ENCODE data around the gene ITIH5. TPM values are rescaled to one million over a fixed set of nuclear protein-coding genes. Genes with fewer than 3 reads are reported as not detected.

Gene ITIH5
- total and polyA plus RNA-seq, 2 of the 13 experiments (the other 11 are each of a cell fraction or from before 2014, with no cell fraction given) = 4.7 to 8.9 TPM

DNA sequence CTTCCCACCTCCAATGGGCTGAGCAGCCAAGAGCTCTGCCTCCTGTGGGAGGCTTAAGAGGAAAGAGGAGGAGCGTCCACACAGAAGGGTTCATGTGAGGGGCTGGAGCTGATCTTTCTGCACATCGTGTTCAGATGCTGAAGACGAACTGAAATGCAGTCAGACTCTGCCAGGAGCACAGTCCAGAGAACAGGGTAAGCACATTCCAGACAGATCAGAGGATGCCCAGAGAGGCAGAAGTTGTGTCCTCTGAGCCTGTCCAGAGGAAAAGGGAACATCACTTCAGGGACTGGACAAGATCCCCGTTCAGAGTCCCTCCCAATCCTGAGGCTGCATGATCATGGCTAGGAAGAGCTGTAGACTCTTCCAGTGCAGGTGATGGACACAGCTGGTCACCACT lies 72.9 kb downstream of the ITIH5 start:
- in situ Hi-C loops (cut with HindIII; ENCODE audit: extremely low pct_ligation_motif_present, low pct_unique_long_range_greater_than_20kb) (loop anchor here (5.0 kb wide), 1 partner anchor 47 kb away; no protein-coding TSS in a partner anchor), intact Hi-C loops (cut with micrococcal nuclease; ENCODE audit: unreplicated experiment) (no loop called here)
- DNase-seq (ENCODE audit: low spot score) (no peak), ATAC-seq (no peak), FAIRE-seq (no peak)
- no TSS peak for BruUV-seq (replicated peaks)
- POLR2A ChIA-PET = no interaction called here
- no peak overlapping the region for H3K4me2 ChIP-seq (ENCODE audit: low read depth, low read length)
- no peak overlapping the region for H3K9ac ChIP-seq (ENCODE audit: insufficient read depth, low read depth, low read length)
- no peak overlapping the region for H3K27ac ChIP-seq (ENCODE audit: extremely low read length, insufficient read depth, low read length)
- no peaks in the 10 kb centered on the region for H3K36me3 ChIP-seq (replicated peaks in 1 of 2; ENCODE audit: control insufficient read depth in 1 of 2, insufficient read depth in 2 of 2, low read length in 2 of 2)
- H2AFZ ChIP-seq (ENCODE audit: low read length) = no peak overlapping the region
- WGBS (ENCODE audit: low lambda C conversion rate) = 87% methylated on average over 3 of the region's 4 CpGs
- CTCF ChIA-PET (ENCODE audit: low intra/inter-chr PET ratio, low total read pairs) = no interaction called here
- H4K20me1 ChIP-seq (ENCODE audit: insufficient read depth, low read length) = no peaks in the 10 kb centered on the region
- no peaks in the 10 kb centered on the region for H3K27me3 ChIP-seq (ENCODE audit: control insufficient read depth in 1 of 2, insufficient read depth in 2 of 2, low read length in 2 of 2)
- H3K9me3 ChIP-seq (ENCODE audit: low read length) = no peaks in the 10 kb centered on the region
- no peak overlapping the region for H3K4me3 ChIP-seq (replicated peaks in 1 of 3; ENCODE audit: insufficient read depth in 1 of 3, low read depth in 2 of 3, low read length in 3 of 3)
- no peaks in the 10 kb centered on the region for H3K4me1 ChIP-seq (ENCODE audit: insufficient read depth, low read length)
- H3K79me2 ChIP-seq (ENCODE audit: insufficient read depth, low read length) = no peaks in the 10 kb centered on the region
- no peak for TF ChIP-seq DPF2 (CRISPR knock-in tag; IDR thresholded peaks at IDR 0.05; ENCODE audit: borderline replicate concordance, low read depth)
- TF ChIP-seq NFE2 (CRISPR knock-in tag; IDR thresholded peaks at IDR 0.05) = no peak
- TF ChIP-seq, protein P1, sequence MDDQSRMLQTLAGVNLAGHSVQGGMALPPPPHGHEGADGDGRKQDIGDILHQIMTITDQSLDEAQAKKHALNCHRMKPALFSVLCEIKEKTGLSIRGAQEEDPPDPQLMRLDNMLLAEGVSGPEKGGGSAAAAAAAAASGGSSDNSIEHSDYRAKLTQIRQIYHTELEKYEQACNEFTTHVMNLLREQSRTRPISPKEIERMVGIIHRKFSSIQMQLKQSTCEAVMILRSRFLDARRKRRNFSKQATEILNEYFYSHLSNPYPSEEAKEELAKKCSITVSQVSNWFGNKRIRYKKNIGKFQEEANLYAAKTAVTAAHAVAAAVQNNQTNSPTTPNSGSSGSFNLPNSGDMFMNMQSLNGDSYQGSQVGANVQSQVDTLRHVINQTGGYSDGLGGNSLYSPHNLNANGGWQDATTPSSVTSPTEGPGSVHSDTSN (CRISPR knock-in tag; IDR thresholded peaks at IDR 0.05; ENCODE audit: borderline replicate concordance) = no peak
- TF ChIP-seq ZMYM4 (CRISPR knock-in tag; IDR thresholded peaks at IDR 0.05) = no peak
- TF ChIP-seq ZNF550 (CRISPR knock-in tag; IDR thresholded peaks at IDR 0.05; ENCODE audit: borderline replicate concordance) = no peak
- TF ChIP-seq RNF2 (conservative IDR thresholded peaks at IDR 0.05; ENCODE audit: low read depth) = no peak
- TF ChIP-seq ZNF839 (CRISPR knock-in tag; IDR thresholded peaks at IDR 0.05; ENCODE audit: borderline replicate concordance) = no peak
- TF ChIP-seq SMARCC2 (IDR thresholded peaks at IDR 0.05) = no peak
- TF ChIP-seq, protein P2, sequence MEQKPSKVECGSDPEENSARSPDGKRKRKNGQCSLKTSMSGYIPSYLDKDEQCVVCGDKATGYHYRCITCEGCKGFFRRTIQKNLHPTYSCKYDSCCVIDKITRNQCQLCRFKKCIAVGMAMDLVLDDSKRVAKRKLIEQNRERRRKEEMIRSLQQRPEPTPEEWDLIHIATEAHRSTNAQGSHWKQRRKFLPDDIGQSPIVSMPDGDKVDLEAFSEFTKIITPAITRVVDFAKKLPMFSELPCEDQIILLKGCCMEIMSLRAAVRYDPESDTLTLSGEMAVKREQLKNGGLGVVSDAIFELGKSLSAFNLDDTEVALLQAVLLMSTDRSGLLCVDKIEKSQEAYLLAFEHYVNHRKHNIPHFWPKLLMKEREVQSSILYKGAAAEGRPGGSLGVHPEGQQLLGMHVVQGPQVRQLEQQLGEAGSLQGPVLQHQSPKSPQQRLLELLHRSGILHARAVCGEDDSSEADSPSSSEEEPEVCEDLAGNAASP (CRISPR knock-in tag; IDR thresholded peaks at IDR 0.05; ENCODE audit: borderline replicate concordance) = no peak
- TF ChIP-seq ELF4 (CRISPR knock-in tag; IDR thresholded peaks at IDR 0.05; ENCODE audit: borderline replicate concordance) = no peak
- TF ChIP-seq JARID2 (CRISPR knock-in tag; IDR thresholded peaks at IDR 0.05; ENCODE audit: insufficient replicate concordance) = no peak
- TF ChIP-seq, protein P3, sequence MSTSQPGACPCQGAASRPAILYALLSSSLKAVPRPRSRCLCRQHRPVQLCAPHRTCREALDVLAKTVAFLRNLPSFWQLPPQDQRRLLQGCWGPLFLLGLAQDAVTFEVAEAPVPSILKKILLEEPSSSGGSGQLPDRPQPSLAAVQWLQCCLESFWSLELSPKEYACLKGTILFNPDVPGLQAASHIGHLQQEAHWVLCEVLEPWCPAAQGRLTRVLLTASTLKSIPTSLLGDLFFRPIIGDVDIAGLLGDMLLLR (CRISPR knock-in tag; IDR thresholded peaks at IDR 0.05) = no peak
- TF ChIP-seq, protein P4, sequence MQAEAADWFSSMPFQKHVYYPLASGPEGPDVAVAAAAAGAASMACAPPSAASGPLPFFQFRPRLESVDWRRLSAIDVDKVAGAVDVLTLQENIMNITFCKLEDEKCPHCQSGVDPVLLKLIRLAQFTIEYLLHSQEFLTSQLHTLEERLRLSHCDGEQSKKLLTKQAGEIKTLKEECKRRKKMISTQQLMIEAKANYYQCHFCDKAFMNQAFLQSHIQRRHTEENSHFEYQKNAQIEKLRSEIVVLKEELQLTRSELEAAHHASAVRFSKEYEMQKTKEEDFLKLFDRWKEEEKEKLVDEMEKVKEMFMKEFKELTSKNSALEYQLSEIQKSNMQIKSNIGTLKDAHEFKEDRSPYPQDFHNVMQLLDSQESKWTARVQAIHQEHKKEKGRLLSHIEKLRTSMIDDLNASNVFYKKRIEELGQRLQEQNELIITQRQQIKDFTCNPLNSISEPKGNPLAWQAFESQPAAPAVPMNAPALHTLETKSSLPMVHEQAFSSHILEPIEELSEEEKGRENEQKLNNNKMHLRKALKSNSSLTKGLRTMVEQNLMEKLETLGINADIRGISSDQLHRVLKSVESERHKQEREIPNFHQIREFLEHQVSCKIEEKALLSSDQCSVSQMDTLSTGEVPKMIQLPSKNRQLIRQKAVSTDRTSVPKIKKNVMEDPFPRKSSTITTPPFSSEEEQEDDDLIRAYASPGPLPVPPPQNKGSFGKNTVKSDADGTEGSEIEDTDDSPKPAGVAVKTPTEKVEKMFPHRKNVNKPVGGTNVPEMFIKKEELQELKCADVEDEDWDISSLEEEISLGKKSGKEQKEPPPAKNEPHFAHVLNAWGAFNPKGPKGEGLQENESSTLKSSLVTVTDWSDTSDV (CRISPR knock-in tag; IDR thresholded peaks at IDR 0.05) = no peak
- no peak for TF ChIP-seq TMF1 (CRISPR knock-in tag; IDR thresholded peaks at IDR 0.05; ENCODE audit: low read depth)
- TF ChIP-seq ZNF605 (CRISPR knock-in tag; IDR thresholded peaks at IDR 0.05) = no peak
- TF ChIP-seq, protein P5, sequence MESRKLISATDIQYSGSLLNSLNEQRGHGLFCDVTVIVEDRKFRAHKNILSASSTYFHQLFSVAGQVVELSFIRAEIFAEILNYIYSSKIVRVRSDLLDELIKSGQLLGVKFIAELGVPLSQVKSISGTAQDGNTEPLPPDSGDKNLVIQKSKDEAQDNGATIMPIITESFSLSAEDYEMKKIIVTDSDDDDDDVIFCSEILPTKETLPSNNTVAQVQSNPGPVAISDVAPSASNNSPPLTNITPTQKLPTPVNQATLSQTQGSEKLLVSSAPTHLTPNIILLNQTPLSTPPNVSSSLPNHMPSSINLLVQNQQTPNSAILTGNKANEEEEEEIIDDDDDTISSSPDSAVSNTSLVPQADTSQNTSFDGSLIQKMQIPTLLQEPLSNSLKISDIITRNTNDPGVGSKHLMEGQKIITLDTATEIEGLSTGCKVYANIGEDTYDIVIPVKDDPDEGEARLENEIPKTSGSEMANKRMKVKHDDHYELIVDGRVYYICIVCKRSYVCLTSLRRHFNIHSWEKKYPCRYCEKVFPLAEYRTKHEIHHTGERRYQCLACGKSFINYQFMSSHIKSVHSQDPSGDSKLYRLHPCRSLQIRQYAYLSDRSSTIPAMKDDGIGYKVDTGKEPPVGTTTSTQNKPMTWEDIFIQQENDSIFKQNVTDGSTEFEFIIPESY (CRISPR knock-in tag; IDR thresholded peaks at IDR 0.05) = no peak
- no peak for TF ChIP-seq SIX4 (CRISPR knock-in tag; IDR thresholded peaks at IDR 0.05)
- no peak for TF ChIP-seq REL (CRISPR knock-in tag; conservative IDR thresholded peaks at IDR 0.05)
